SK-N-SH (cell line): ENCODE measurements around the gene MAPK1. TPM values are rescaled to one million over a fixed set of nuclear protein-coding genes. Genes with fewer than 3 reads are reported as not detected.

Experiments used
- CTCF ChIA-PET: fragments of 300-600, 350-600 bp; formaldehyde crosslinking; extraction: SDS; loops from one replicate; lab custom pipeline; 2021; lab: Yijun Ruan, JAX
- POLR2A ChIA-PET: fragments of 350-600 bp; sonication (Branson Sonifier 250); formaldehyde crosslinking; extraction: SDS; loops from one replicate; lab custom pipeline; 2020; ENCODE audit warnings: antibody characterized with exemption, inconsistent platforms; lab: Yijun Ruan, JAX
- DNase-seq: peaks from one replicate; pipeline ENCODE4 v3.0.0; 2012
- H2AFZ ChIP-seq: fragments of 200-600 bp; sonication (generic); 2 replicates; pipeline ENCODE4 v1.8.1; 2016; ENCODE audit warnings: antibody characterized with exemption, mild to moderate bottlenecking, low read depth
- H3F3A ChIP-seq: fragments of 200-600 bp; sonication (generic); replicated peaks from 2 replicates; pipeline ENCODE3; 2016; ENCODE audit warnings: antibody characterized with exemption, mild to moderate bottlenecking; ENCODE audit not compliant: insufficient read depth
- H3K27ac ChIP-seq, 2 experiments: fragments of 200-500 bp in 1 of 2; fragments of 200-600 bp in 1 of 2; sonication (Bioruptor generic) in 1 of 2; sonication (generic), shearing (Covaris generic) in 1 of 2; 2 replicates each; pipeline versions ENCODE4 v1.5.1 to v1.6.1; 2014 to 2016; ENCODE audit warnings: low read depth in 2 of 2, inconsistent platforms in 1 of 2, low read length in 1 of 2, mild to moderate bottlenecking in 1 of 2, mixed read lengths in 1 of 2
- H3K27me3 ChIP-seq: fragments of 200-600 bp; sonication (generic), shearing (Covaris generic); 2 replicates; pipeline ENCODE4 v1.6.1; 2016; ENCODE audit warnings: mixed run types; ENCODE audit not compliant: insufficient read depth
- H3K36me3 ChIP-seq, 2 experiments: fragments of 200-500 bp in 1 of 2; fragments of 200-600 bp in 1 of 2; sonication (Bioruptor generic) in 1 of 2; sonication (generic) in 1 of 2; replicated peaks in 1 of 2; 2 replicates each; pipeline versions ENCODE3 to v1.5.1; 2014 to 2016; ENCODE audit warnings: low read length in 1 of 2, mild to moderate bottlenecking in 1 of 2; ENCODE audit not compliant: insufficient read depth in 2 of 2, control insufficient read depth in 1 of 2
- H3K4me1 ChIP-seq, 2 experiments: fragments of 200-500 bp in 1 of 2; fragments of 200-600 bp in 1 of 2; sonication (Bioruptor generic) in 1 of 2; sonication (generic), shearing (Covaris generic) in 1 of 2; 2 replicates each; pipeline versions ENCODE4 v1.5.1 to v1.6.1; 2014 to 2016; ENCODE audit warnings: low read depth in 1 of 2, low read length in 1 of 2, mixed run types in 1 of 2; ENCODE audit not compliant: insufficient read depth in 2 of 2, control insufficient read depth in 1 of 2
- H3K4me2 ChIP-seq: fragments of 200-600 bp; sonication (generic), shearing (Covaris generic); 2 replicates; pipeline ENCODE4 v1.6.1; 2017; ENCODE audit warnings: mixed run types
- H3K4me3 ChIP-seq, 2 experiments: fragments of 200-500 bp in 1 of 2; fragments of 200-600 bp in 1 of 2; sonication (Bioruptor generic) in 1 of 2; sonication (generic), shearing (Covaris generic) in 1 of 2; 2 replicates each; pipeline versions ENCODE4 v1.5.1 to v1.8.1; 2014 to 2016; ENCODE audit warnings: low read depth in 2 of 2, inconsistent platforms in 1 of 2, low read length in 1 of 2, mild to moderate bottlenecking in 1 of 2, mixed read lengths in 1 of 2, moderate library complexity in 1 of 2
- H3K79me2 ChIP-seq: fragments of 200-600 bp; sonication (generic); 2 replicates; pipeline ENCODE4 v1.8.1; 2017; ENCODE audit warnings: mild to moderate bottlenecking; ENCODE audit not compliant: insufficient read depth
- H3K9ac ChIP-seq: fragments of 200-600 bp; sonication (generic); 2 replicates; pipeline ENCODE4 v1.6.1; 2017; ENCODE audit warnings: mixed run types
- H3K9me2 ChIP-seq: fragments of 200-600 bp; sonication (generic); 2 replicates; pipeline ENCODE4 v1.6.1; 2017; ENCODE audit warnings: mixed run types
- H3K9me3 ChIP-seq: fragments of 200-600 bp; sonication (generic); 2 replicates; pipeline ENCODE4 v1.6.1; 2017; ENCODE audit warnings: mixed run types, mild to moderate bottlenecking, moderate library complexity
- H4K20me1 ChIP-seq: fragments of 200-600 bp; sonication (generic); 2 replicates; pipeline ENCODE4 v1.6.1; 2017; ENCODE audit warnings: mild to moderate bottlenecking, mixed run types; ENCODE audit not compliant: insufficient read depth
- FOSL2 ChIP-seq: IDR thresholded peaks from 2 replicates; pipeline ENCODE4 v1.4.0; 2012; ENCODE audit warnings: low read depth, mild to moderate bottlenecking, moderate library complexity, borderline replicate concordance
- NFIC ChIP-seq: IDR thresholded peaks from 2 replicates; pipeline ENCODE4 v1.4.0; 2012; ENCODE audit warnings: borderline replicate concordance
- REST ChIP-seq: IDR thresholded peaks from 2 replicates; pipeline ENCODE4 v1.6.1; 2012; ENCODE audit warnings: mild to moderate bottlenecking, low read depth, low read length, moderate library complexity
- SMC3 ChIP-seq: IDR thresholded peaks from 2 replicates; pipeline ENCODE4 v1.6.1; 2012; ENCODE audit warnings: low read depth, low read length, improper control_type of control experiment
- YY1 ChIP-seq: IDR thresholded peaks from 2 replicates; pipeline ENCODE4 v1.4.0; 2012; ENCODE audit warnings: low read depth, mild to moderate bottlenecking
- WGBS: methylation state at CpG from one replicate; pipeline ENCODE4 v1.1.6; 2017; ENCODE audit warnings: low lambda C conversion rate; 5-methylcytosine and 5-hydroxymethylcytosine counted together
- polyA plus RNA-seq, 3 experiments: library from polyadenylated mRNA; depleted of rRNA; stranded (reverse); fragments of >200 nt; gene quantifications; 2 replicates each; pipeline ENCODE4 v1.2.3, GENCODE V29; 2012
- TF ChIP-seq, protein P1 (sequence below): IDR thresholded peaks from 2 replicates; pipeline ENCODE4 v1.4.0; 2012; ENCODE audit warnings: low read depth, borderline replicate concordance

The MAPK1 gene
- polyA plus RNA-seq, 1 of the 3 experiments (the other 2 are of a cell fraction): 25.6 TPM

- no peaks in the 10 kb centered on the region for H3K4me1 ChIP-seq
- H3K79me2 ChIP-seq: no peaks in the 10 kb centered on the region; the same call in 1 of the 2 replicates
- TF ChIP-seq NFIC (no peak), YY1 (no peak), REST (no peak)
- TF ChIP-seq, protein P1, sequence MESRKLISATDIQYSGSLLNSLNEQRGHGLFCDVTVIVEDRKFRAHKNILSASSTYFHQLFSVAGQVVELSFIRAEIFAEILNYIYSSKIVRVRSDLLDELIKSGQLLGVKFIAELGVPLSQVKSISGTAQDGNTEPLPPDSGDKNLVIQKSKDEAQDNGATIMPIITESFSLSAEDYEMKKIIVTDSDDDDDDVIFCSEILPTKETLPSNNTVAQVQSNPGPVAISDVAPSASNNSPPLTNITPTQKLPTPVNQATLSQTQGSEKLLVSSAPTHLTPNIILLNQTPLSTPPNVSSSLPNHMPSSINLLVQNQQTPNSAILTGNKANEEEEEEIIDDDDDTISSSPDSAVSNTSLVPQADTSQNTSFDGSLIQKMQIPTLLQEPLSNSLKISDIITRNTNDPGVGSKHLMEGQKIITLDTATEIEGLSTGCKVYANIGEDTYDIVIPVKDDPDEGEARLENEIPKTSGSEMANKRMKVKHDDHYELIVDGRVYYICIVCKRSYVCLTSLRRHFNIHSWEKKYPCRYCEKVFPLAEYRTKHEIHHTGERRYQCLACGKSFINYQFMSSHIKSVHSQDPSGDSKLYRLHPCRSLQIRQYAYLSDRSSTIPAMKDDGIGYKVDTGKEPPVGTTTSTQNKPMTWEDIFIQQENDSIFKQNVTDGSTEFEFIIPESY: no peak
- WGBS: over 99% methylated on average over 14 of the region's 15 CpGs
- no peaks in the 10 kb centered on the region for H3K9me2 ChIP-seq
- DNase-seq: no peak
- no peaks in the 10 kb centered on the region for H3K9me3 ChIP-seq
- no peak overlapping the region for H2AFZ ChIP-seq
- H3F3A ChIP-seq: peaks cover 6% of the 10 kb centered on the region
- H3K9ac ChIP-seq: no peak overlapping the region
- H3K4me2 ChIP-seq: no peak overlapping the region
- H4K20me1 ChIP-seq: no peaks in the 10 kb centered on the region
- no peak overlapping the region for H3K27ac ChIP-seq
- H3K4me3 ChIP-seq: no peak overlapping the region
- H3K27me3 ChIP-seq: no peaks in the 10 kb centered on the region
- ChIA-PET POLR2A (no interaction called here), CTCF (interaction anchor here (1.0 to 1.4 kb wide), 3 partner anchors 17 to 172 kb away, joined by 3 to 4 read pairs (median 3); no protein-coding TSS in a partner anchor)
- H3K36me3 ChIP-seq: peaks cover 65 to 73% of the 10 kb centered on the region in 2 experiments
Observed at GRCh38 chr22:21766691-21767462, 100.6 kb downstream of the MAPK1 start.

- peaks cover 57 to 77% of the 10 kb centered on the region in 2 experiments for H3K36me3 ChIP-seq
- H3K79me2 ChIP-seq: no peaks in the 10 kb centered on the region
- no peak overlapping the region for H2AFZ ChIP-seq
- H3K9me2 ChIP-seq: no peaks in the 10 kb centered on the region
- no peaks in the 10 kb centered on the region for H3K27me3 ChIP-seq
- H3F3A ChIP-seq: peaks cover 12% of the 10 kb centered on the region
- H4K20me1 ChIP-seq: no peaks in the 10 kb centered on the region
- no peak for TF ChIP-seq FOSL2
- TF ChIP-seq SMC3: no peak
- H3K4me2 ChIP-seq: no peak overlapping the region
- no peaks in the 10 kb centered on the region for H3K9me3 ChIP-seq
- H3K9ac ChIP-seq: no peak overlapping the region
- H3K27ac ChIP-seq: no peak overlapping the region
- 96% methylated on average over 11 of the region's 11 CpGs for WGBS
- ChIA-PET POLR2A (no interaction called here), CTCF (interaction anchor here (1.0 to 1.4 kb wide), 2 partner anchors 16 to 172 kb away, joined by 3 to 4 read pairs; no protein-coding TSS in a partner anchor)
- no peaks in the 10 kb centered on the region for H3K4me1 ChIP-seq
- H3K4me3 ChIP-seq: no peak overlapping the region
- DNase-seq: no peak
Observed at GRCh38 chr22:21765909-21766529, 101.4 kb downstream of the MAPK1 start.
